Hematopoietic multipotent progenitor cell treated with erythropoietin and hydrocortisone succinate and interleukin-3 and kit ligand, for 8 days (in vitro differentiated cells): Measurements from ENCODE around the gene CPEB2.

ENCODE experiments used
- DNase-seq: peaks from one replicate; pipeline ENCODE4 v3.0.0-alpha.2; 2015

CPEB2 gene

DNA sequence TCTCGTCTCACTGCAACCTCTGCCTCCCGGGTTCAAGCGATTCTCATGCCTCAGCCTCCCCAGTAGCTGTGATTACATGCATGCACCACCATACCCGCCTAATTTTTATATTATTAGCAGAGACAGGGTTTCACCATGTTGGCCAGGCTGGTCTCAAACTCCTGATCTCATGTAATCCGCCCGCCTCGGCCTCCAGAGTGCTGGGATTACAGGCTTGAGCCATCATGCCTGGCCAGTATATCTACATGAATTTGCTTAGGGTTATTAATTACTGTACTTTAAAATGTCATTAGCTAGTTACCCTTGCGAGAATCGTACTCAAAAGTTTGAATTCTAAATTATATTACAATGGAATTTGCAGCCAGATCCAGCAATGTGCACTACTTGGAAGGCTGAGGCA lies 8.9 kb downstream of the CPEB2 start:
- no peak for DNase-seq

DNA sequence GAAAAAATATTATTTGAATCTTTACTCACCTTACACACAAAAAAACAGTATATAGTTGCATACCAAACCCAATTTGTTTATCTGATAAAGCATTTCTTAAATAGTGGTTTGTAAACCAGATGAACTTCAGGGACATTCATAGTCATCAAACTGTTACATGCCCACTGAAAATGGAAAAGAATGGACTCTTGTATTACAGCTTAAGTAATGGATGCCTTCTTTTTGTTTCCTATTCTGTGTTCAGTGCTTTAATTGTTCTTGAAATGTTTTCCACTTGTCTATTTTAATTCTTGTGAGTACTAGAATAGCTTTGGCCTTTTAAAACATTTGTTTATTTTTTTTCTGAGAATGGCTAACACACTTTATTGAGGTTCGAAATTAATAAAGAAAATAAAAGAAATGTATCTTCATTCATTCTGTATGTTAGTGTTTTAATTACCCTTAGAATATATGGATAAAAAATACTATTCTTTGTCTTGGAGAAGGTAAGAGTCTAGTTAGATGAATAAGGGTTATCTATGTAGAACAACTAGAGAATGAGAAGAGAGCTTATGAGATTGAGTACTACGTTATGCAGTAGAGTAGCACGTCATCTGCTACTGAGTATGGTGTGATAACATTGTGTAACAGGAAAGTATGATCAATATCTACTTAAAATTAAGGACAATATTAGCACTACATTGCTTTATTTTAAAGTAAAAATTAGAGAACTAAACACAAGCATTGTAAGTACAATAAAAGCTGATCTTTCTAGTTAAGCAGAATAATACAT lies 9.9 kb downstream of the CPEB2 start:
- no peak for DNase-seq

DNA sequence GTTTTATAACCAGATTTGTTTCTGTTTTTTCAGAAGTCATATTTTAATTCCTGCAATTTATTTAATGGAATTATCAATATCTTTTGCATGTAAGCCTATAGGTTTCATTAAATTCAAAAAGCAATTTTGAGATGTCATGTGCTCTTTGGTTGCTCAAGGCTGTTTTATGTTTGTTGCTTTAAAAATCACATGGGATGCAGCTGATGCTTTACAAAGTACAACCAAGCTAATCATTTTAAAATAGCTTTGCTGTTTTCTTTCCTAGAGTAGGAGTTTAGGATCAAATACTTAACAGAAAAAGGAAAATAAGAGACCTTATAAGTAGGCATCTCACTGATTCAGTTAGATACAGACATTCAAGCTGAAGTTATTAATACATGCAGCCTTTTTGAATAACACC lies 11.3 kb downstream of the CPEB2 start:
- no peak for DNase-seq

DNA sequence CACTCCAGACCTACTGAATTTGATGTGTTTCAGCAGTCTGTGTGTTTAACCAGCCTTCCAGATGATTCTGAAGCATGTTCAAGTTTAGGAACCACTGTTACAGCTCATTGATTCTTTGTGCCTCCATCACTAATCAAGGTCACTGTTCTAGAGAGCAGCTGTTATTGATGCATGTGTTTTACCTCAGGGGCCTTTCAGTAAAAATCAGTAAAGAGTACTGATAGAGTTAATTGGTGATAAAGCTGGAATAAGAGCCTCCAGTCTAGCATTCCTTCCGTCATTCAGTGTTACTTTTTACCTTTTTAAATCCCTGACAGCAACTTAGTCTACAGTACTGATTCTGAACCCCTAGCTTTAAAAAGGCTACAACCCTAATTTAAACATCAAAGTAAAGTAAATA lies 12.9 kb downstream of the CPEB2 start:
- no peak for DNase-seq

DNA sequence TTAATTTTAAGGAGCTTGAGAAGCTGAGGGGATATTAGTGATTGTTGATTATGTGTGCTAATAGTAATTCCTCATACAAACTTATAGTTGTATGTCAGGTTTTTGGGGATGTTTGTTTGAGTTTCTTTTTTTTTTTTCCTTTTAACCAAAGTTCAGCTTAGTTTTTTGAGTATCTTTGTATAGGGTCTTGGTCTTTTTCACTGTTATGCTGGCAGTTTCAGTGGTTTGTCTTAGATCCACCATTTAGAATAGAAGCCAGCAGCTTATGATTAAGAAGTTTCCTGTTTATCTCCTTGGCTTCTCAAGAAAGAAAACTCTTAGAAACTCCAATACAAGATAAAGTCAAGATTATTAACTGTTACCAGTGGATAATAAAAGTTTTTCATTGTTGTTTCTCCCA lies 16.1 kb downstream of the CPEB2 start:
- DNase-seq = peak; percentile 20

DNA sequence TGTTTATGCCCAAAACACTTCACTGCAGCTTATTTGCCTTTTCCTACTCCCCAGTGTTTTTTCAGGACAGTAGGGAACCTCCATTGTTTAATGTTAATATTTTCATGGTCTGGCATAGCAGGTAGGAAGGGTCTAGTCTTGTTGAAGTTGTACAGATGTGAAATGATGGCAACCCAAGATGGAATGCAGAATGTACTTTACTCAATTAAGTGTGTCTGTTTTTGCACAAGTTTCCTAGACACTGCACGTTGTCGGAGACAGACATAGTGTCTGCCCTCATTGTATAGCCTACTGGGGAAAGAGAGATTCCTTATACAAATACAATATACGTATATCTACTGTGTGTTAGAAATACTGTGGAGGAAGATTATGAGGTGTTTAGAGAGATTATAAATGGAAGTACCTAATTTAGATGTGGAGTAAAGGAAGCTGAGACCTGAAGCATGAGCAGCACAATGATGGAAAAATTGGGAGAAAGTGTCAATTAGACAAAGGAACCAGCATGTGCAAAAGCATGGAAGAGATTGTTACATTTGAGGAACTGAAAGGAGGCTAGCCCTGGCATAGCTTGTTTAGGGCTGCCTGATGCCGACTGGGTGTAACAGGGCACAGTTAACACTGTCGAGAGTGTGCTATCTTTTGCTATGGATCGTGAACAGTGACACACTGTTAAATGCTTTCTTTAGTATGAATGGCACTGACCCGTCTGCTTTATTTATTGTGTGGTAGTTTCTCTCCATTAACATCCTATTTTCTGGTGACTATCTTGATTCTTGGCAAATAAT lies 18.4 kb downstream of the CPEB2 start:
- DNase-seq = no peak

DNA sequence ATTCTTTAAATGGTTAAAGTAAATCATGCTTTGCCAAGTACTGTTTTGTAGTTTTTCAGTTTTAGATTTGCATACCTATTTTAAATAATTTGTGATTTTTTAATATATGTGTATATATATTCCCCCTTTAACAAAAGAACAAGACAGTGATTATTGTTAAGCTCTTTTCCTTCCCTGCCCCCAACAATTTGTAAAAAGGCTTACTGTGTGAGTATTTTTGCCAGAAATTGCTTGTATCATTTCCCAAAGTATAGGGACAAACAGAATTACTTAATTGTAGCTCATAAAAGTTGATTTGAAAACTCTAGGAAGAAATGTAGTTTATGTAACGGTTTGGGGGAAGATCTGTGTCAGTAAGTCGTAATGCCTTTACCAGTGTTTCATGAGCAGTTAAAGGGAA lies 19.0 kb downstream of the CPEB2 start:
- DNase-seq = no peak

DNA sequence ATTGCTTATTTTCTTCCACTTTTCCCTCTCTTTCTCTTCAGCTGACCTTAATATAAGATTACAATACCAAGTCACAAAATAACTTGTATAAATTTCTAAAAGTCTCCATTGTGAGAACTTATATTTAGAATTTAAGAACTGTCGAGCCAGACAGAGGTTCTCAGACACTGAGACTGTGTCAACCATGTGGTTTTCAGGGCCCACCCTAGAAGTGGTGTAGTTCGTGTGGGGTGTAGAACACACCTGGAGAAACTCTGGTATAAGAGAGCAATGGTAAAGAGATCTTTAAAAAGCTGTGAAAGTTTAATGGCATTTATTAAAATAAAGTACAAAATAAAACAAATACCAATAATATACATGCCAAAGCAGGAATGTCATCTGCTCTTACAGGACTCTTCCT lies 19.7 kb downstream of the CPEB2 start:
- DNase-seq = no peak

DNA sequence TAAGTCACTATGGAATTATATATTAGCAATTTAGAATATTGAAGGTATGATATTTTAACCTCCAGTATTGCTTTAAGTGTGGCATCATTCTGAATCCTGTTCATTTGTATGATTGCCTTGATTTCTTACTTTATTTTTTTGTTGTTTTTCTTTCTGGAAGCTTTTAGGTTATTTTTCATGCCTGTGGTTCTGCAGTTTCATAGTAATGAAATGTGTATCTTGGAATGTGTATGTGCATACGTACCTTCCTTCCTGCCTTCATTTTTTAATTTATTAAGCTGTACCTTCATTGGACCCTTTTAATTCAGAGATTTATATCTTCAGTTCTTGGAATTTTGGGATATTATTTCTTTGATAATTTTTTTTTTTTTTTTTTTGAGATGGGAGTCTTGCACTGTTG lies 22.1 kb downstream of the CPEB2 start:
- DNase-seq = no peak

DNA sequence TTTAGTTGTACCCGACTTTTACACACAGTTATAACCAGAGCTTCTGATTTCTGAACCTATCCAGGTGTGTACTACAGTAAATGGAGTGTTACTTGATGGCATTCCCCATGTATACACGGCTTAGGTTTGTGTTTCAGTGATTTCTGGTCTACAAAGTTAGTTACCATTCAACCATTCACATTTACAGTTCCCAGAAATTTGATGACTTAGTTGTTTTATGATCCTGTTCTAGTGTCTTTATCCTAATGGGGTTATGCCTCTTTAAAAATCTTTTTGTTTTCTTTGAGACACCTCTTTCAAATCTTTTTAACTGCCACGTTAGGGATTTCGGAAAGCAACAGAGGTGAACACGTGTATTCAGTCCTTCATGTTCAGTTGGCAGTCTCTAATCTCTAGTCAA lies 23.4 kb downstream of the CPEB2 start:
- no peak for DNase-seq

DNA sequence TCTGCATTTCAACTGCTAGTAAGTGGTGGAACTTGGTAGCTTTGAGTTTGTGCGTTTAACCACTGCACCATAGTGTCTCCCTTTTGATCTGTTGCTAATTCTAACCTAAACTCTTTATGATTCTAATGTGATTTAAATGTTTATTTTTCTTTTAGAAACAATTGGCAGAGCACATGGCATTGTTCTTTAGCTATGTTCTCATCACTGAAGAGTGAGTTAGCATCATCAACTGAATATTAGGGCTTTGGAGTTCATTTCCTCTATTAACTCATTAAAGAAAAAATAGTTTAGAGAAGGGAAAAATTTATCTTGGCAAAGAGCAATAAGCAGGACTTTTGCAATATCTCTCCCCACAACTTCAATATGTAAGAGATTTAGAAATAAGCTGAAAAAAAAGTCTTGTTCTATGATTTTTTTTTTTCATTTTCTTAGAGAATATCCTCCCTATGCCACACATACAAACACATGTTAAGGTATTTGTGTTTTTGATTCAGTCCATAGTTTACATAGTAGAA lies 25.7 kb downstream of the CPEB2 start:
- no peak for DNase-seq

DNA sequence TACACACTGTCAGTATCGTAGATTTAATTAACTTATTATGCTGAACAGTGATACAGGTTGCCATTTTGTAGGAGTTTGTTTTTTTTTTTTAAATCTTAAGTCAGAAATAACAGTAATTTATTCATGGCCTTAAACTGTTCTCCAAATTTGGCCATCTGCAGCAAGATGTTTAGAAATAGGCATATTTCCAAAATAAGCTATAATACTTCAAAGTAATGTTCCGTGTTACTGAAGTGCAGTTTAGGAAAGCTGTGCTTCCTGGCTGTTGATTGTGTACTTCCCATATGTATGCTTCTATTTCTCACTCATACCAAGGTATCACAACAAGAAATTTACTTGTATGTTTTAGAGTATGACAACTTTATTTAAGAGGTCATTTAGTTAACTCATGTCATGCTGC lies 28.9 kb downstream of the CPEB2 start:
- DNase-seq = no peak

DNA sequence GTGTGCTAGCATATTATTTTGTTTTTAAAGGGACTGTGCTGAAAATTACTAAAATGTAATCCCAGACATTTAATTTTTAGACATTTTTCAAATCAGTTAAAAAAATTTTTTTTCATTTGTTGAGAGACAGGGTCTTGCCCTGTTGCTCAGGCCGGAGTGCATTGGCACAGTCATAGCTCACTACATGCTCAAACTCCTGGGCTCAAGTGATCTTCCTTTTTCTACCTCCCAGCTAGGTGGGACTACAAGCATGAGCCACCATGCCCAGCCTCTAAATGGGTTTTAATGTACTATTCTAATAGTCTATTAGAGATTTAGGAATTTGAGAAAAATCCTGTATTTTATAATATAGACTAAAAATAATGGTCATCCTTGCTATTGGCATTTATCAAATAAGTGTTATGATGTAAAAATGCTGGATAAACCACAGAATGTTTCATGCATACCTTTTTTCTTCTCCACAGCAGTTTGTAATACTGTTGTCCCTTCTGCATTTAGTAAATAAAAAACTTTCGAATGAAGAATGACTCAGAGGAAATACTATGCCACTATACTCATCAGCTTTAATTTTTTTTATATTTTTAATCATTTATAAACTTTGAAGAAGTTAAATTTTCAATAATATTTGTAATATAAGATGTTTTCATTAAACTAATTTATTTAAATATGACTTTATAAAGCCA lies 29.9 kb downstream of the CPEB2 start:
- DNase-seq = no peak

DNA sequence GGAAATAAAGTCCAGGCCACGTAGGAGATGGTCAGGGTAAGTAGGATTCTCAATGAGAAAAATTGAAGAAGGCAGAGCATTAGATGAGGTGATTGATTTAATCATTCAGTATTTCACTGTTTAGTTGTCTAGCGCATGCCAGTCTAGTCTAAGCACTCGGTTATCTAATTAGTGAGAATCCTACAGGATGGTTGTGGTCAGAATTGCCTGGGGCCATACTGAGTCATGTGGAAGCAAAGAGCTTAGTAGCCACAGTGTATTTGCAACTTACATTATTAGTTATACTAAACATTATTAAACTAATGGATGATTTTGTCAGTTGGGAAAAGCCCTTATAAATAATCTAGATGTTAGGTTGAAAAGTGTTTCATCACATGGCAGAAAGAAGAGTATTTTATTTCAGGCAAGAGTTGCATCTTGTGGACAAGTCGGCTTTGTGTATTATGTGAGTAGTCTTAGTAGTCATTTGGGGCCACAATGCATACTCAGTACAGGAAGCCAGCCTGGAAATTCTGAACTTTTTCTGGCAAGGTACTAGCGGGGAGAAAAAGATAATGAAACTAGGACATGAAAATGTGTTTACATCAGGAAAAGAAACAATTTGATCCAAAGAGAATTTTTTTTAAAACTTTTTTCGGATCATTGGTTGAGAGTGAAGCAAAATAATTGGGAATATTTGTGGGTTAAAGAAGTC lies 31.9 kb downstream of the CPEB2 start:
- DNase-seq = no peak

DNA sequence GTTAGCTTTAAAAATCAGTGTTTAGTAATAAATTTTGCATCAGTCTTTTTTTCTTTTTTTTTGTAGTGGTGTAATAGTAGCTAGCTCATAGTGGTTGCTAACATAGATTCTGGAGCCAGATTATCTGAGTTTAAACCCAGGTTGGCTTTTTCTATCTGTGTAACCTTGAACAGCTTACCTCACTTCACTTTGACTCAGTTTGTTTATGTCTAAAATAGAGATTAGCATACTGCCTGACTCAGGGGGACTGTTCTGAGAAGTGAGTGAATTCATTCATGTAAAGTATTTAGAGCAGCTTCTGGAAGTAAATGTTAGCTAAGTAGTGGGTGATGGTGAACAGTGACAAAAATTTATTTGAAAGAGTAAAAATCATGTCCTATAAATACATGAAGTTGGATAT lies 32.9 kb downstream of the CPEB2 start:
- DNase-seq = no peak

DNA sequence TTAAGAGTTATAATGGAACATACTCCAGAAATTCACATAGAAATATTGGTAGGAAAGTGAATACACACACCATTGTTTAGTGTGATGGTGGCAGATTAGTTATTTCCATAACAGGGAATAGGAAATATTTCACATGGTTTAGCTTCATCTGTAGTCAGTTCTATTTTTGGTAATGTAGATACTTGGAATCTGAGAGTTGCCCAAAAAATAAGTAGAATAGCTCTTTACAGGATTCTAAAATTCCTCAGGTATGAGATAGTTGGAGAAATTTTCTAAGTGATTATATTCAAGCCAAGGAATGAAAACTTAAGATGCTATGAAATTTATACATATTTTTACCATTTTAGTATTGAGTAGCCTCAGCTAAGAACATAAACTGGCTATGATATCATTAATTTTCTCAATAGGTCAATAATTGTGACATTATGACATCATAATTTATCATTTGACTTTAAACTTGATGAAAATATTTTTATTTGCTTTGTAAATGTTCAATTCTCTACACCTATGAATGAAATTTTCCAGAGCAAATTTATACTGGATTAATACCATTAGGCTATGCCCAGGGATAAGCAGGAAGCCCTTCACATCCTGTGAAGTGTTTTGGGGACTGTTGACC lies 35.8 kb downstream of the CPEB2 start:
- DNase-seq = no peak

DNA sequence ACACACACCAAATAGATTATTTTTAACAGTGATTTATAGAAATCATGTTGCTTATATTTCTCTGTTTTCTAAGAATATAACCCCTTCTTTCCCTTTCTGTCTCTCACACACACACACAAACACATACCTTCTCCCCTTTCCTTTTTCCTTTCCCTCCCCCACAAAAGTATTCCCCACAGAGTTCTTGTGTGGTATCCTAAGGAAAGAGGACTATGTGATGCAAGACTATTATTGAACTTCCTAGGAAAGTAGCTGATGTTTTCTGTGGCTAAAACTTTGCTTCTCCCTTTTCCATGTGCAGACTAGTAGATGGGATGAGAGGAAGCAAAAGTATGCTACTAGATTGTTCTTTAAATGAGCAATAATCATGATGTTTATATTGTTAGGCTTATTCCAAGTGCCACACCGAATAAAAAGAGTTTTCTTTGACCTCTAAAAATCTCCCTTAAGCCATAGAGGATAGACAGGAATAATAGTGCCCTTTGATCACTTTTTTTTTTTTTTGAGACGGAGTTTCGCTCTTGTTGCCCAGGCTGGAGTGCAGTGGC lies 38.7 kb downstream of the CPEB2 start:
- no peak for DNase-seq

DNA sequence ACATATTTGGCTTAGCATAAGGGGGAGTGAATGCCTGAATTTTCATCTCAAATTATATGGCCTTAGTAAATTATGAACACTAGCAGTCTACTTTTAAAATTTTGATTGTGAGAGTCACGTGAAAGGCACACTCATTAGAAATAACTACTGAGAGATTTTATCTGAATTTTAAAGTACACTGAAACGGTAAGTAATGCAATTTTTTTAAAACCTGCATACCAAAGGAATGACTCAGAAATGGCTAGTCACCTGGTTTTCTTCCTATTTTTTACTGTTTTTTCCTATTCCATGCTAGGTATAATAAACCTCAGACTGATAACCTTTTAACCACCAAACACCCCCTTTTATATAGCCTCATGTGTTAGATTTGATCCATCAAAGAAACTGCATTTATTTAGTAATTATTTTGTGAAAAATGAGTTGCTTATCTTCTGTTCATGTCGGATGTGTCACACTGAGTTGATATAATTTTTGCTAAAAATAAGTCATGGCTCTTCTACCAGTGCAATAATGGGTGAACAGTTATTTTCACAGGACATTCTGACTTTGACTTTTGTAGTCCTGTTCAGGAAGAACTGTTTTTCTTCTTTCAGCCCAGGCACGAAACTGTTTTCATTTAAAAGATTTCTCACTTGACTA lies 40.4 kb downstream of the CPEB2 start:
- DNase-seq = no peak

DNA sequence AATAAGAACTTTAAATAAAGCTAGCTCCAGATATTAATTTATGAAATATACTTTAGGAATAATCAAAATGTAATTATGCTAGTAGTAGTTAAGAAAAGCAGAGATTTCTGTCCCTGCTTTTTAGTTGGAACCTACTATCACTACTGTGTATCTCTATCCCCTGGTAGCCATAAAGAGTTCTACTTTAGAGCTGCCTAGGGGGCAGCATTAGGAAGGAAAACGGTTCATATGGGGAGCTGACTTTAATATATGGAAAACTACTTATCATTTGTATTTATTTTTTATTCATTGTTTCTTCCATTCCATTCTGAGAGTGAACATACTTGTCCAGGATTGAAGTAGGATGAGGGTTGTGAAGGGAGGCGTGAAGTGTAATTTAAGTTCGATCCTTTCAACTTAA lies 40.9 kb downstream of the CPEB2 start:
- DNase-seq = peak; percentile 9

DNA sequence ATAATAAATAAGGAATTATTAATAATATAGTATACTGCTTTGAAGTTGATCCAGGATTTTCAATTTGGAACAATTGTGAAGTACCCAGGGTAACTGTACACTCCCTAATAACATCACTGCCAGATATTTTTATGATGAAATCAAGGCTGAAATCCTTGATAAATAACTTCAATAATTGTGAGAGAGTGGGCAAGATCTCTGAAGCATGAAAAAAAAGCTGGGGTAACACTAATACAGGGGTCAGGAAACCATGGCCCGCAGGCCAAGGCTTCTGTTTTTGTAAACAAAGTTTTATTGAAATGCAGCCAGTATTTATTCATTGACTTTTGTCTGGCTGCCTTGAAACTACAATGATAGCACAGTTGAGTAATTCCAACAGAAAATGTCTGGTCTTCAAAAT lies 41.6 kb downstream of the CPEB2 start:
- DNase-seq = no peak

DNA sequence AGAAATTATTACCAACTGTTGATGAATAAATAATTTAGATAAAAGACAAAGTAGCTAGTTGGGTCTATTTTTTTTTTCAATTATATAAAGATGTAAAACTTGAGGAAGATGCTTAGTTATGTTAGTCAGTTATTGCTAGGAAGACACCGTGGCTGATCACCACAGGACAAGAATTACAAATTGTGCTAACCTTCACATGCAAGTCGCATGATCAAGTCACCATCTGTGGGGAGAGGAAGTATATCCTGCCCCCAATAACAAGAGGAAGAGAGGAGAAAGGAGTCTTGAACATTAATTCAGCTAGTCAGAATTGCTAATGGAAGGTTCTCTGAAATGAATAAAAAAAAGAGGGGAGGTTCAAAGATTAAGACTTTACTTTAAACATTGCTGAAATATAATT lies 52.3 kb downstream of the CPEB2 start:
- no peak for DNase-seq

DNA sequence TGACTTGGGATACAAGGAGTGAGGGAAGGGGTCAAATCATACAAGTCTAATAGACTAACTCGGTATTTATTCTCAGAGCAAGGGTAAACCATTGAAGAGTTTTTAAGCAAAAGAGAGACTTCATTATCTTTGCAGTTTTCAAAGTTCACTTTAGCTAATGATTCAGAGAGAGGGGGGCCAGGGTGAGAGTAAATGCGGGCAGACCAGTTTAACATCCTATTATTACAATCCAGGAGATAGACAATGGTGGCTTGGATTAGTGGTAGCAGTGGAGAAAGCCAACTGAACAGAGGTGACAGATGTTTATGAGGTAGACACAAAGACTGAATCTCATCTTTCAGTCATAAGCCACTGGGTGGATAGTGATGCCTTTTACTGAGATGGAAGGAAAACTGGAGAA lies 57.9 kb downstream of the CPEB2 start:
- DNase-seq = no peak
